ENCODE results near the gene AMN1.
"Not testable (repeated sequence)": the region's sequence is repeated elsewhere in the genome, so short reads cannot be mapped to it uniquely, and the experiment has no call there.

Gene AMN1

DNA sequence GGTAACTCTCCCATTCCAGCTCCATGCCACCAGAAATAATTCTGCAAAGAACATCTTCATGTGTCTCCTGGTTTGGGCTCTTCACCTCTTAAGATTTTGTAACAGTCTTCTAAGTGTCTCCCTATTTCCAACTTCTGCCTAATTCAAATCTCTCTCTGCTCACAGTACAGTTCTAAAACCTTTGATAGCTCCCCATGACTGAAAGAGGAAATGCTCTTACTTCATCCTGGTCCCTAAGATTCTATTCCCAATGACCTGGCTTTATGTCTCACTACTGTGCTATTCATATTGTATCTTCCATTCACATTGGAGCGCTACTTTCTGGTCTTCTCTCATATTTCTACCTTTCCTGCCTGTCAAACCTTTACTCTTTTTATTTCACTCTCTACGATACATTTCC, 1.6 kb downstream of the AMN1 start:
- H3K9me3 ChIP-seq, result no peaks in the 10 kb centered on the region
- DNase-seq, result no peak
- TF ChIP-seq, protein P1, sequence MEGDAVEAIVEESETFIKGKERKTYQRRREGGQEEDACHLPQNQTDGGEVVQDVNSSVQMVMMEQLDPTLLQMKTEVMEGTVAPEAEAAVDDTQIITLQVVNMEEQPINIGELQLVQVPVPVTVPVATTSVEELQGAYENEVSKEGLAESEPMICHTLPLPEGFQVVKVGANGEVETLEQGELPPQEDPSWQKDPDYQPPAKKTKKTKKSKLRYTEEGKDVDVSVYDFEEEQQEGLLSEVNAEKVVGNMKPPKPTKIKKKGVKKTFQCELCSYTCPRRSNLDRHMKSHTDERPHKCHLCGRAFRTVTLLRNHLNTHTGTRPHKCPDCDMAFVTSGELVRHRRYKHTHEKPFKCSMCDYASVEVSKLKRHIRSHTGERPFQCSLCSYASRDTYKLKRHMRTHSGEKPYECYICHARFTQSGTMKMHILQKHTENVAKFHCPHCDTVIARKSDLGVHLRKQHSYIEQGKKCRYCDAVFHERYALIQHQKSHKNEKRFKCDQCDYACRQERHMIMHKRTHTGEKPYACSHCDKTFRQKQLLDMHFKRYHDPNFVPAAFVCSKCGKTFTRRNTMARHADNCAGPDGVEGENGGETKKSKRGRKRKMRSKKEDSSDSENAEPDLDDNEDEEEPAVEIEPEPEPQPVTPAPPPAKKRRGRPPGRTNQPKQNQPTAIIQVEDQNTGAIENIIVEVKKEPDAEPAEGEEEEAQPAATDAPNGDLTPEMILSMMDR (IDR thresholded peaks at IDR 0.05; ENCODE audit: low read depth, low read length), result no peak
- H3K36me3 ChIP-seq, result no peaks in the 10 kb centered on the region
- H3K4me3 ChIP-seq (ENCODE audit: low read depth, low read length), result no peak overlapping the region
- H3K27me3 ChIP-seq, result no peaks in the 10 kb centered on the region
- peaks cover 2% of the 10 kb centered on the region; the same call in 1 of the 2 replicates for H3K4me1 ChIP-seq

DNA sequence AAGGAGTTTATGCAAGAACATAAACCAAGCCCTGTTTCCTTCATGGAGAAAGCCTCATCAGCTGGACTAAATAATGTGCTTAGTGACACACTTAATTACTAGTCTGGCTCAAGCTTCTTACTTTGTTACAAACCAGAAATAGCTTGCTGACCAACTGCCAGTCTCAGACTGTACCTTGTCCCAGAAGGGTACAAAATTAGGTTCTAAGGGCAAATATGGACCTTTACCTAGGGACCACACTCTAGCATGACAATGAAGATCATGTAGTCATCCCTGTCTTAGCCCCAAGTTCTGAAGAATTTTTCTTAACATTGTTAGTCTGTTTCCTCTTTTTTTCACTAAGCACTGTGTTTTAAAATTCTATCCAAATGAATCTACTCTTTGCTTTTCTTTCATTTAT, 2.2 kb downstream of the AMN1 start:
- no peaks in the 10 kb centered on the region for H3K9me3 ChIP-seq
- H3K4me1 ChIP-seq, result peaks cover 8% of the 10 kb centered on the region
- H3K36me3 ChIP-seq, result no peaks in the 10 kb centered on the region
- DNase-seq, result no peak
- no peaks in the 10 kb centered on the region for H3K27me3 ChIP-seq
- TF ChIP-seq, protein P1 (IDR thresholded peaks at IDR 0.05; ENCODE audit: low read depth, low read length), result no peak
- H3K4me3 ChIP-seq (ENCODE audit: low read depth, low read length), result no peak overlapping the region

GRCh38 chr12:31724557-31724956, 4.3 kb downstream of the AMN1 start:
- Histone ChIP-seq H3K27me3 (no peaks in the 10 kb centered on the region), H3K9me3 (no peaks in the 10 kb centered on the region), H3K4me3 (ENCODE audit: low read depth, low read length) (no peak overlapping the region), H3K36me3 (no peaks in the 10 kb centered on the region), H3K4me1 (peaks cover 11% of the 10 kb centered on the region)
- TF ChIP-seq, protein P1 (IDR thresholded peaks at IDR 0.05; ENCODE audit: low read depth, low read length), result no peak
- DNase-seq, result no peak

GRCh38 chr12:31722580-31722979, 6.2 kb downstream of the AMN1 start:
- no peaks in the 10 kb centered on the region for H3K27me3 ChIP-seq
- H3K4me1 ChIP-seq, result peaks cover 11% of the 10 kb centered on the region
- no peak overlapping the region for H3K4me3 ChIP-seq (ENCODE audit: low read depth, low read length)
- no peaks in the 10 kb centered on the region for H3K36me3 ChIP-seq
- DNase-seq, result no peak
- TF ChIP-seq, protein P1 (IDR thresholded peaks at IDR 0.05; ENCODE audit: low read depth, low read length), result no peak
- H3K9me3 ChIP-seq, result no peaks in the 10 kb centered on the region

- not testable (repeated sequence) for H3K27me3 ChIP-seq; H3K4me3 ChIP-seq (ENCODE audit: low read depth, low read length); H3K36me3 ChIP-seq; H3K9me3 ChIP-seq; DNase-seq
- peaks cover 11% of the 10 kb centered on the region for H3K4me1 ChIP-seq
These were observed 10.2 kb downstream of the AMN1 start for GRCh38 chr12:31718542-31719198.

GRCh38 chr12:31716998-31717397, 11.8 kb downstream of the AMN1 start:
- not testable (repeated sequence) for H3K4me3 ChIP-seq (ENCODE audit: low read depth, low read length); H3K27me3 ChIP-seq; DNase-seq; H3K36me3 ChIP-seq; H3K4me1 ChIP-seq; H3K9me3 ChIP-seq

DNA sequence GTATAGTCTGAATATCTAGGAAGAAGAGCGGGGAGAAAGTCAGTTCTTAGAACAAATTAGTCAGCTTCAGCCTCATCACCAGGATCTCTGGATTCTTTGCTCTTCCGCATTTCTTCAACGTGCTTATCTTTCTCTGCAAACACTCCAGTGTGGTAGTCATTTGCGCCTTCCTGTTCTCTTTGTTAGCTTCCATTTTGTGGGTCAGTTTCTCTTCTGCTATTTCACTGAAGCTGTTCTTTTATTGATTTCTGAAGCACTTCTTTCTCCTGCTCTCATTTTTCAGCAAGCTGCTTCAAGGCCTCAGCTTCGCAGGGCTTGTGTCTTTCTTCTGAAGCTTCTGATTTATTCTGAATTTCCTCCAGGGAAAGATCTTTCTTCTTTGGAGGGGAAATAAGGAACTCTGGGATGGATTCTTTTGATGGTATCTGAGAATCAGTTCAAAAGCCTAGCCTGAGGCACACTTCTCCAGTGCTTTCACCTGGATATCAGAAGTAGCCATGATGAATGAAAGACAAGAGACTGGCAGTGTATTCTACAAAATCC, 13.5 kb downstream of the AMN1 start:
- no peaks in the 10 kb centered on the region for H3K9me3 ChIP-seq
- TF ChIP-seq, protein P1 (IDR thresholded peaks at IDR 0.05; ENCODE audit: low read depth, low read length), result no peak
- no peak for DNase-seq
- no peak overlapping the region for H3K4me3 ChIP-seq (ENCODE audit: low read depth, low read length)
- no peaks in the 10 kb centered on the region for H3K36me3 ChIP-seq
- H3K4me1 ChIP-seq, result no peaks in the 10 kb centered on the region
- no peaks in the 10 kb centered on the region for H3K27me3 ChIP-seq
